Suprapubic skin (tissue), 4 donors: ENCODE measurements around the gene VSTM2A. TPM values are rescaled to one million over a fixed set of nuclear protein-coding genes. Genes with fewer than 3 reads are reported as not detected.
"Not testable (repeated sequence)": the region's sequence is repeated elsewhere in the genome, so short reads cannot be mapped to it uniquely, and the experiment has no call there.

ENCODE experiments used
- DNase-seq, 2 donors: peaks; one replicate each; pipeline ENCODE4 v3.0.0-alpha.2; 2019; ENCODE audit warnings: low spot score in 2 of 2
- H3K27ac ChIP-seq: fragments of 200-600 bp; sonication (generic); one replicate; pipeline ENCODE4 v1.5.1; 2019
- H3K27me3 ChIP-seq: fragments of 200-600 bp; sonication (generic); one replicate; pipeline ENCODE4 v1.5.1; 2019
- H3K36me3 ChIP-seq: fragments of 200-600 bp; sonication (generic); one replicate; pipeline ENCODE4 v1.5.1; 2019
- H3K4me1 ChIP-seq: fragments of 200-600 bp; sonication (generic); one replicate; pipeline ENCODE4 v1.5.1; 2019
- H3K4me3 ChIP-seq: fragments of 200-600 bp; sonication (generic); one replicate; pipeline ENCODE4 v1.5.1; 2019; ENCODE audit warnings: mild to moderate bottlenecking
- H3K9me3 ChIP-seq: fragments of 200-600 bp; sonication (generic); one replicate; pipeline ENCODE4 v1.5.1; 2019
- CTCF ChIP-seq, 2 donors: fragments of 200-600 bp in 1 of 2; fragments of 450-650 bp in 1 of 2; sonication (generic) in 1 of 2; IDR thresholded peaks; one replicate each; pipeline ENCODE4 v1.5.1; 2016 to 2019; ENCODE audit warnings: antibody characterized with exemption in 2 of 2, mild to moderate bottlenecking in 1 of 2, moderate library complexity in 1 of 2
- EP300 ChIP-seq: sonication (generic); formaldehyde crosslinking; IDR thresholded peaks from one replicate; pipeline ENCODE4 v1.6.1; 2017; ENCODE audit warnings: antibody characterized with exemption
- POLR2A ChIP-seq, 2 donors: fragments of 450-650 bp; IDR thresholded peaks; one replicate each; pipeline ENCODE4 v1.6.1; 2017; ENCODE audit warnings: antibody characterized with exemption in 2 of 2, mild to moderate bottlenecking in 2 of 2, moderate library complexity in 2 of 2
- POLR2AphosphoS5 ChIP-seq, 3 donors: sonication (generic); formaldehyde crosslinking; IDR thresholded peaks; one replicate each; pipeline ENCODE4 v1.6.1; 2017; ENCODE audit warnings: antibody characterized with exemption in 3 of 3
- WGBS: methylation state at CpG from one replicate; pipeline ENCODE4 v1.1.5; 2018; 5-methylcytosine and 5-hydroxymethylcytosine counted together
- total RNA-seq, 4 donors: library from RNA; depleted of rRNA; stranded (reverse); fragments of >200 nt; gene quantifications; one replicate each; pipeline ENCODE4 v1.1.0, GENCODE V29; 2016

Gene VSTM2A
- total RNA-seq = under 1 TPM in 1 of 4 donors, not detected in 3; 0.49 TPM

- Histone ChIP-seq H3K4me1 (peaks cover 24% of the 10 kb centered on the region), H3K36me3 (no peaks in the 10 kb centered on the region), H3K27me3 (peaks cover 76% of the 10 kb centered on the region), H3K9me3 (no peaks in the 10 kb centered on the region), H3K27ac (no peak within 1 kb of the TSS), H3K4me3 (peak within 1 kb of the TSS; percentile 36)
- TF ChIP-seq CTCF (IDR thresholded peaks at IDR 0.05) (no peak), POLR2AphosphoS5 (IDR thresholded peaks at IDR 0.05) (no peak), POLR2A (IDR thresholded peaks at IDR 0.05) (no peak), EP300 (no peak)
- DNase-seq = no peak
- WGBS = 1% methylated on average over 41 of the region's 64 CpGs
Observed at GRCh38 chr7:54541669-54542625, at the start of gene VSTM2A. Gene VSTM2A, plus strand, starts transcription at chr7:54542375. Its CDS starts 356 bp downstream, at chr7:54542731.

GRCh38 chr7:54504531-54504930 lies 37.6 kb upstream of the VSTM2A start:
- WGBS = 77% methylated on average over 3 of the region's 12 CpGs
- H3K27me3 ChIP-seq, H3K9me3 ChIP-seq, DNase-seq, H3K27ac ChIP-seq, H3K4me1 ChIP-seq, H3K36me3 ChIP-seq, H3K4me3 ChIP-seq: not testable (repeated sequence)

GRCh38 chr7:54529568-54529967 lies 12.6 kb upstream of the VSTM2A start:
- Histone ChIP-seq H3K27me3 (no peaks in the 10 kb centered on the region), H3K4me3 (no peak overlapping the region), H3K9me3 (no peaks in the 10 kb centered on the region), H3K27ac (no peak overlapping the region), H3K4me1 (no peaks in the 10 kb centered on the region), H3K36me3 (no peaks in the 10 kb centered on the region)
- TF ChIP-seq EP300 = no peak
- TF ChIP-seq CTCF (IDR thresholded peaks at IDR 0.05) = no peak
- no peak for TF ChIP-seq POLR2AphosphoS5 (IDR thresholded peaks at IDR 0.05)
- no peak for TF ChIP-seq POLR2A (IDR thresholded peaks at IDR 0.05)
- DNase-seq = no peak
- WGBS = 28% methylated on average over 1 of the region's 1 CpG

GRCh38 chr7:54538122-54538521 lies 4.1 kb upstream of the VSTM2A start:
- WGBS = 55% methylated on average over 3 of the region's 3 CpGs
- no peak for TF ChIP-seq CTCF (IDR thresholded peaks at IDR 0.05)
- no peak for TF ChIP-seq POLR2A (IDR thresholded peaks at IDR 0.05)
- no peak for TF ChIP-seq POLR2AphosphoS5 (IDR thresholded peaks at IDR 0.05)
- no peak for TF ChIP-seq EP300
- DNase-seq = no peak

GRCh38 chr7:54543051-54543488 lies 895 bp downstream of the VSTM2A start:
- no peak for DNase-seq
- peaks cover 24% of the 10 kb centered on the region for H3K4me1 ChIP-seq
- TF ChIP-seq EP300 = no peak
- no peak for TF ChIP-seq POLR2AphosphoS5 (IDR thresholded peaks at IDR 0.05)
- no peak for TF ChIP-seq CTCF (IDR thresholded peaks at IDR 0.05)
- TF ChIP-seq POLR2A (IDR thresholded peaks at IDR 0.05) = no peak
- peaks cover 86% of the 10 kb centered on the region for H3K27me3 ChIP-seq
- H3K36me3 ChIP-seq = no peaks in the 10 kb centered on the region
- H3K4me3 ChIP-seq = no peak overlapping the region
- 8% methylated on average over 7 of the region's 7 CpGs for WGBS
- H3K9me3 ChIP-seq = no peaks in the 10 kb centered on the region
- H3K27ac ChIP-seq = no peak overlapping the region

More at GRCh38 chr7:54538122-54538521, 4.1 kb upstream of the VSTM2A start:
- Histone ChIP-seq H3K9me3 (no peaks in the 10 kb centered on the region), H3K27me3 (peaks cover 38% of the 10 kb centered on the region), H3K4me3 (no peak overlapping the region), H3K27ac (no peak overlapping the region), H3K36me3 (no peaks in the 10 kb centered on the region), H3K4me1 (peaks cover 12% of the 10 kb centered on the region)
